Measurements from ENCODE around the gene AHI1.

AHI1 gene

DNA sequence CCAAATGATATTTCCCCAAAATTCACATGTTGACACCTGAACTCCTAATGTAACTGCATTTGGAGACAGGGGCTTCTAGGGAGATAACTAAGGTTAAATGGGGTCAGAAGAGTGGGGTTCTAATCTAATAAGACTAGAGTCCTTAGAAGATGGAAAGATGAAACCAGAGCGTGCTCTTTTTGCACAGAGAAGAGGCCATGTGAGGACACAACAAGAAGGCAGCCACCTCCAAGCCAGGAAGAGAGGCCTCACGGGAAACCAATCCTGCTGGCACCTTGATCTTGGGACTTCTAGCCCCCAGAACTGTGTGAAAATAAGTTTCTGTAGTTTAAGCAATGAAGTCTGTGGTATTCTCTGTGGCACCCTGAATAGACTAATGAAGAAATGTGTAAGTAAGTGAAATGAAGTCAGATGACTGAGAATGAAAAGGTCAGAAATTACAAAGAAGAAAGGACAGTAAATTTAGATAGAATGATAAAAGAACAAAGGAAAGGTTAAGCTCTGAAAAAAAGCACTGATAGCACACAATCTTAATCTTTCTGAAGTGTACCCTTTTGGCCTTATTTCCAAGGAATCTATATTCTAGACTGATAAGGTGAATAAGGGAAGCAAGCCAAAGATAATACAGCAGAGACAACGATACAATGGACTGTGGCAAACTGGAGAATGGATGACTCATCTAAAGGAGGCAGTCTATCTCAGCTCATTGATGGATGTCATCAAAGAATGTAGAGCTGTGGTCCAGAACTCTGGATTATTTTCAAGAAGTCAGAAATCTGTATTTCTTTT lies 206.1 kb downstream of the AHI1 start:
- peak; percentile 65 for DNase-seq

DNA sequence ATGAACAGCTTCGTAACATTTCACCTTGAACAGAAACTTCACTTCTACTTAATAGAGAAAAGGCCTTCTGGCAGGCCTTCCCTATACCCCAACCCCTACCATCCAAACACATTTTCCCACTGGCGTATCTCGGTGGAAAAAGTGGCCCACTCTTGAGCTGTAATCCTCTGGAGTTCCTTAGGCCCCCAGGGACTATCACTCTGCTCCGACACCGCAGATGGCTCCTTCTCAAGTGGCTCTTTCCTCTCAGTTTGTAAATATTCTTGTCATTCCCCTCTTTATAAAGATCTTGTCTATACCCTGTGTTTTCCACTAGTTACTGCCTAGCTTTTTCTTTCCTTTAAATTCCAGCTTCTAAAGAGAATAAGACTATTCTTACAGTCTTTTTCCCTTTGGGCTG lies 207.7 kb downstream of the AHI1 start:
- DNase-seq: no peak

DNA sequence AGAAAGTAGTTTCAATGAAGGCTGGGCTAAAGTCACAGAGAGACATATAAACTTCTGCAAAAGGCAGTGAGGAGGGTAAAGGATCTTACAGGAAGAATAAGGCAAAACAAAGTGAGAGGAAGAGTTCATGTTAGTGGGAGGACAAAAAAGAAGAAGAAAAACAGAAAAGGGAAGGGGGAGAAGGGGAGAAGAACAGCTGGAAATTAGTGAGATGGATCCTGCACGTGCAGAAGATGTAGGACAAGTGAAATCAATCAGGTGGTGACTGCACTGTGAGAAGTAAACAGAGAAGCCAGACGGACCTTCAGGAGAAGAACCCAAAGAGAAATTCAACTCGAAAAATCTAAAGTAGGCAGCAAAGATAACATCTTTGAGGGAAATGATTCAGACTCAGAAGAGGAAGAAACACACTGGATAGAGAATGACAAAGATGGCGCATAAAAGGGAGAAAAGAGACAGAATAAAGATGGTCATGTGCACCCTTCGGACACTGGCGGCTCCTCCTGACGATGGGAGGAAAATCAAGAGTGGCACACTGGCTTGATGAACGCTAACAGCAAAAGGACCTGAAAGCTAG lies 210.5 kb downstream of the AHI1 start:
- no peak for DNase-seq

DNA sequence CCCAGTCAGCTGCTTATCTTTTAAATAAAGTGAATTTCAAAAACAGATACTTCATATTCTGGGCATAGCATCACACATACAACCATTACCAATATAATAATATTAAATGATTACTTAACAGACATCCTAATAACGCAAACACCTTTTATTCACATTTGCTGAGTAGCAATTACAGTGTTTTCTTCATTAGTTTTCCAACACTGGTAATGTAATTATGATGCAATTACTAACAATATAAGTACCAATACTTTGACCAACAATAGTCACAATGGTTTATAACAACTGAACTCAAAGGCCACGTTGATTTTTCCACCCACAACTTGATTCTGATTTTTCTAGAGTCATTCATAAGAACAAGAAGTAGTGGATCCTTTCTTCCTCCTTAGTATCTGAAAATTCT lies 212.4 kb downstream of the AHI1 start:
- no peak for DNase-seq

DNA sequence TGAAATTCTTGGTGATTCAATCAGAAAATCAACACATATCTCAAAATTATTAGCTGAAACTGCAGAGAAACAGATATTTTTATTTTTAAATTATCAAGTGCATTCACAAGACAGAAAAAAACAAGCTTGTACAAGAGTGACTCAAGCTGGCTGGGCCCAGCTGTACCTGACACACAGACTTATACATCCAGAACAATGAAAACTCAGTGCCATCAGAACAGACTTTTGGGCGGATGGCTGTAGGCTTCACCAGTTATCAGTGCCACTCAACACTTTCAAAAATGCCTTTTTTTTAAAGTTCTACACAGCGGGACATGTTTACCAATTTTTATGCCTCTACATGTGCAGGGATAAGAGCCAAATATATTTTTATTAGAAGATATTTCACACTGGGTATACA lies 213.6 kb downstream of the AHI1 start:
- DNase-seq: no peak

DNA sequence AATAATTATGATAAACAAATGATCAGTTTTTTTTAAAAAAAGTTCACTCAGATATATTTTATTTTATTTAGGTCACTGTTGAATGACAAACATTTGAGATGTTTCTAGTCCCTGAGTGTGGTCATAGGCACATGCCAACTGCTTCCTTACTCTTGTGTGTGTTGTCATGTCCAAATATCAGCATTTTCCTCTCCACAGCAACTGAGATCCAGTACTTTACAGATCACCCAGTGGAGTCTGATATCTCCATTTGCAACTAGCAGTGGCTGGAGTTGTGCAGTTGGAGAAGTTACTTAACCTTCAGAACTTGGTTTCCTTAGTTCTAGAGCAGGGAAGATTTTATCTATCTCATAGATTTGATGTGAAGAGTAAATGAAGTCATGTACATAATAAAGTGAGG lies 215.1 kb downstream of the AHI1 start:
- no peak for DNase-seq

DNA sequence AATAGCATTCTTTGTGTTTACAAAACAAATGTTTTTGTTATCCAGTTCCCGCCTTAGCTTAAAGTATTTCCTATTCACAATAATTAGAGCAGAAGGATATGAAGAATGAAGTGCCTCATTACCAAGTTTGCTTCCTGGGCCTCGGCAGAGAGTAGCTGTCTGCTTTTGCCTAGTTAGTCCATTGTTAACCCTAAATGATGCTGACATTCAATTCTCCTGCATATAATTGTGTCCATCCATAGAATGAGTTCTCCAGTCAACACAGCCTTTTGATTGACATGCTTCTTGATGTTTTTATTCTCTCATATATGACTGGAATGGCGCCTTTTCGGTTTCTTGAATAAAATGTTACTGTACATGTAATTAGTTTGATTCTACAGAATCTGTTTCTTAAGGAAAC lies 215.6 kb downstream of the AHI1 start:
- no peak for DNase-seq

DNA sequence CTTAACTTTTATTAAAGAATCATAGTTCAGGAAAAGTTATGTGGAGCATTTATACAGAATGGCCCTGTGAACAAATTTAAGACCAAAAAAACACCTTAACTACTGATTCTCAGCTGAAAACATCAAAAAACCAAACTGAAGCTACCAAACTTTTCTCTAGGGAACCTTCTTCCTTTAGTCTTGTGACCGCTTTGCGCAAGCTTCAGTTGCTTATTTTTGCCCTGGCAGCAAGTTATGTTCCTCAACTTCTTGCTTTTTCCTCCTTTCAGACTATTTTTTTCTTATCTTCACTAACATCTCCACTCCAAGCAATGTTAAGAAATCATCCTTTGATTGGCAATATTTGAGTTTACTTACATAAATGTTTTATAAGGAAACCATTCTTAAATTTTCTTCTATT lies 216.3 kb downstream of the AHI1 start:
- no peak for DNase-seq

DNA sequence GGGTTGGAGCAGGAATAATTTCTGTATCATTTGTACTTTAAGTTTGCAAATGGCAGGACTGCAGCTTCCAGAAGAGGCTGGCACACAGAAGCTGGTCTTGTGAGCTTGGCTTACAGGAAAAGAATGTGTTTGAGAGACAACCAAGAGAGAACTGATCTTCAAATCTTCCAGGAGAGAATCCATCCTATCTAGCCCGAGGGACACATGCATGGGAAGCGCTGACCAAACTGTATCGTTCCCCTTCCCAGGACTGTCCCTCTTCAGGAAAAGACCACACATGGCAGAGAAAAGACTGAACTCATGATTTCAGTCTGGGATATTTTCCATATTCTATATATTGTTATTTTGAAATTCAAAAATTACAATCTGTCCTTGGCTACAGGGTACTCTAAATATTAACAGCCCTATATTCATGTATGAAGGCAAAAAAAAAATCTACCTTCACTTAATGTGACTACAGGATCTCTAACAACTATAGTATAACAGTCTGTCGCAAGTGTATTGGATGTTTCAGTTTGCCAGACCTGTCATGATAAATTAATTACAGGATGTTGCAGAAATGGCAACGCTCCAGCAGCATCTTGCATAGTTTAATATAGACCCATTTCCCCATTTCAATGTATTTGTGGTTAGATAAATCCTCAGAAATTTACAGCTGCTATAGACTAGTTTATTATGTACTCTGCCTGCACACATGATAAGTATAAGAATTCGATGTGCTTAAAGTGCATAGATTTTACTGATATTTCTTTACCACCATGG lies 217.0 kb downstream of the AHI1 start:
- DNase-seq: peak; percentile 94

DNA sequence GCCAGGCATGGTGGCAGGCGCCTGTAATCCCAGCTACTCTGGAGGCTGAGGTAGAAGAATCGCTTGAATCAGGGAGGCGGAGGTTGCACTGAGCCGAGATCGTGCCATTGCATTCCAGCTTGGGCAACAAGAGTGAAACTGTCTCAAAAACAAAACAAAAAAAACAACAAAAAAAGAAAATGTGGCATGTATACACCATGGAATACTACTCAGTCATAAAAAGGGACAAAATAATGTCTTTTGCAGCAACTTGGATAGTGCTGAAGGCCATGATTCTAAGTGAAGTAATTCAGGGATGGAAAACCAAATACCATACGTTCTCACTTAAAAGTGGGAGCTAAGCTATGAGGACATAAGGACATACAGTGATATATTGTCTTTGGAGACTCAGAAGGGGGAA lies 220.1 kb downstream of the AHI1 start:
- DNase-seq: no peak

DNA sequence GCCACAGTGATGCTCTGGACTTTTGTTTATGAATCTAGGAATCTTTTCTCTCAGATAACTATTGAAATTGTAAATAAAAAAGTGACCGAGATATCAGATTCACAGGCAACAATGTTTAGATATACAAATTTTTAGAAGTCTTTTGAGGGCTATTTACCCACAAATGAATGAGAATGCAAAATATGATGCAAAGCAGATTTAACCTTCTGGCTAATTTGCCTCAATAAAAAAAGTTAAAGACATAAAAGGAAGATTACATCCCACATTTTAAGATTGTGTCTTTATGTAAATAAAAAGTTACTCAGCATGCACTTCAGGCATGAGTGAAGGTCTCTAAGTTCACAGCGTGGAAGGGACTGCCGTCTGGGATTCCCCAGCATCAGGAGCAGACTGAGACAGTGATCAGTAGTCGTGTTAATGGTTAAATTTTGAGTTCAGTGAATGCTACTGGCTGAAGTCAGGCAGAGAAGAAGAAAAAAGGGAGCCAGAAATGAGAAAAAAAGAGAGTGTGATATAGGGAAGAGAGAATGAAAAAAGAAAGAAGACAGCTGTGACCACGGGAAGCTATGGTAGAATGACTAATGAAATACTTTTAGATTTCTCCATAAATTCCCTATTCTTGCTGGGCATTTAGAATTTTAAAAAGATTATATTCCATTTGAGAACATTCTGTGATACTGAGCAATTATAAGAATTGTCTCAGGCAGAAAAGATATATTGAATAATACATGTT lies 222.8 kb downstream of the AHI1 start:
- no peak for DNase-seq

DNA sequence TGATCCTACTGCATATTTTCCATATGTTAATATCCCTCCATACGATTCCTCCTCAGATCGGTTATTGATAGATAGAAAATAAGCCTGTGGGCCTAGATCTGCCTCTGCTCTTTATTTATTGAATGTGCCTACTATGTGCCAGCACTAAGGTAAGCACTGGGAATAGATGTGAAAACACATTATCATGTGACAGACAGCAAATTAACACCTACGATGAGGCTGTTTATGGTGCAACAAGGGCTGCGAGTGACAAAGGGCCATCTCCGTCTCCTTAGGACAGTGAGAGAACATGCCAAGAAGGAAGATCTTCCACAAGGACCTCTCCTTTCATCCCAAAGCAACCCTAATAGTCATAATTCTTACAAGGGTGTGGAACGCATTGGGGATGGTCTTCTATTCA lies 225.9 kb downstream of the AHI1 start:
- no peak for DNase-seq

DNA sequence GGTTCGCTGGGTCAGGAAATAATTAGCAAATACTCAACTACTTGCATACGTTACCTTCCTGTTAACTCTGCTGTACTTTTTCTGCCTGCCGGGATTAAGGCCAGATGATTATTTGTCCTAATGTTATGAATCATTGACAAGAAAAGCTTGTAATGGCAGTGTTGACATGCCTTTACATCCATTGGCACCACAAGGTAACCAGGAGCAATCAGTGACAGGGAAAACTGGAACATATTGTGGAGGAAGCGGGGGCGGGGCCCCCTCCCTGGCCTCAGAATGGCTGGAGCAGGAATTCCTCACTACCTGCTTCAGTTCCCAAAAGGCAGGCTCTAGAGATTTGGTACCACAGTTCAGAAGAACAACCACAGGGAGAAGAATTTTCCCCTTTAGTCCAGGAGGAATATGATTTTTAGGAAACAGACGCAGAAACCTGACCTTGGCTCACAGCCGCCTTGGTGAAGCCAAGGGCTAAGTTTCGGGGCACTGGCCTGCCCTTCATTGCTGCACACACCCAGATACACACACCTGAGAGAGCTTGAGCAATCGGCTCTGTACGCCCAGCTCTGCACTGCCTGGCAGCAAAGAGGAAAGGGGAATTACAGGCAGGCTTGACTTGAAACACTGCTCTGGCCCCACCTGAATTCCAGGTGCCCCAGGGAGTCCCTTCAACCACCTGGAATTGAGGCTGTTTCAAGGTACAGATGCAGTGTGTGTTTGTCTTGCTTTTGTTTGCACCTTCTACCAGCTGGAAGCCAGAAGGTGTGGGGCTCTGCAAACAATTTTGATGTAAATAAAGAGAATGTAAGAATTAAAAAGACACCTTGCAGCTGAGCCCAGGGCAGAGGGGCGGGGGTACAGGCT lies 226.6 kb downstream of the AHI1 start:
- peak; percentile 62 for DNase-seq

DNA sequence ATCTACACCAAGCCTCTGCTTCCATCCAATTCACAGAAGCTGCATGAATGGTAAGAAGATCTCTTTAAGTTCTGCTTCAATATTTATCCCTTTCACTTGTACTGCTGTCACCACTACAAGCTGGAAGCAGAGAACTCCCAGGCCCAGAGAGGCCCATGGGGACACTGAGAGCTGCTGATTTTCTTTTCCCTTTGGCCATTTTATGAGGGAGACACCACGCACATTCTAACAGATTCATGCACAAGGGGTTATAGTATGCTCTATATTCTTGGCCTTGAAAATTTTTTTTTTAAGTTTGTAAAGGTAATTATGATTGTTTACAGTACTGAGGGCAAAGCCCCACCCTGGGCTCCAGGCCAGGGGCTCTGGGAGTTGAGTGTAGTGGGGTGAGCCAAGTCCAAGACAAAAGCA lies 228.1 kb downstream of the AHI1 start:
- no peak for DNase-seq

DNA sequence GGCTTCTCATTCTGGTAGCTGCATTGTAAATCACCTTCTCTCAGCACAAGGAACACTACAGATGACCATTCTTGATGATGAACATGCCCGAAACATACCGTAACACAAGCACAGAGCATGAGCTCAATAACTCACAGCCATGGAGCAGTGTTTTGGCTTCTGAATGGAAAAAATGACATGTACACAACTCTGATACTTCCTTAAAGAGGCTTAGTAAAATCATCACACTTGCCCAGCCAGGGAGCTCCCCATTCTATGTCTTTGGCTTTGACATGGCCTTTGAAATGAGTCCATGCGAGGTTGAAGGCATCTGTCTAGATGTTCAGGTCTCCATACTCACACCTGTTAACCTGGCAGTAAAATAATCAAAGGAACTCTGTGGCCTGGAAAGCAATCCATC lies 228.8 kb downstream of the AHI1 start:
- DNase-seq: no peak

DNA sequence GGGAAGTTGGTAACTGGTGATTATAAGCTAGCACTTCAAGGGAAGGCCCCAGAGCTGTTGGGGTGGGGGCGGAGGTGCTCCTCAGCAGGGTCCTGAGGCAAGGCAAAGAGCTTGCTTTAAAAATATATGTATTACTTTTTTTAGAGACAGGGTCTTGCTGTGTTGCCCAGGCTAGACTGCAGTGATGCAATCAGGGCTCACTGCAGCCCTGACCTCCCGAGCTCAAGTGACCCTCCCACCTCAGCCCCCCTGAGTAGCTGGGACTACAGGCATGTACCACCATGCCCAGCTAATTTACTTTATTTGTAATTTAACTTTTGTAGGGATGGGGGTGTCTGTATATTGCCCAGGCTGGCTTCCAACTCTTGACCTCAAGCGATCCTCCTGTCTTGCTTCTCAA lies 229.3 kb downstream of the AHI1 start:
- DNase-seq: no peak

DNA sequence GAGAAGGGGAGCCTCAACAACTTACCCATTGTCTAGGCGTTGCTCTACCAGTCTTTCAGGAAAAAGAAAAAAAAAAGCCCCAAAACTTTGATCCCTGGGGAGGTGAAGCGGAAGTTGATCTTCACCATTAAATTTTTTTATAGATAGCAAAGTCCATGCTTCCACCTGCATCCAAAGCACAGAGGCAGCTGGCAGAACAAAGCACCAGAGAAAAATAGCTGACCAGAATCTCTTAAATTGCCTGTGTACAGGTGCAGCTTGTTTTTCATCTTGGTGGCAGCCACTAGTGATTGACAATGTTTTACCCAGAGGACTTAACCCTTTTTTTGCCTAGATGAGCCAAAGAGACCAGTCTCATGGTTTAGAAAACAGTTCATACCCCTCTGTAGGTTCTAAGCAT lies 230.5 kb downstream of the AHI1 start:
- no peak for DNase-seq

DNA sequence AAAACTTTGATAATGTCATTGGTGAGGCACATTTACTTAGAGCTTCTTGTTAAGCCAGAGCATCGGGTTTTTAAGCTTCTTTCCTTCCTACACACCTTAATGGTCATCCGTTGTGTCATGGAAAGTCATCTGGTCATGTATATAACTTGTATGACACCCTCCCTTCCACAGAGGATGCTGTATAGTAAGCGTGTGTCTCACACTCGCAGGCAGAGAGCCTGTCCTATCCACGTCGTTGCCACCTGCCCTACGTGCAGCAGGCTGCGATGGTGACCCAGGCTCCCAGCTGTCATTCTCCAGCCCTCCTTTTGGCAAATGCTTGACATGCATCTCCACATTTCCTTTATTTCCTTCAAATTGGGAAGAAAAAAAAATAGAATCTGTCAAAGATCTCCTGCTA lies 230.9 kb downstream of the AHI1 start:
- no peak for DNase-seq

DNA sequence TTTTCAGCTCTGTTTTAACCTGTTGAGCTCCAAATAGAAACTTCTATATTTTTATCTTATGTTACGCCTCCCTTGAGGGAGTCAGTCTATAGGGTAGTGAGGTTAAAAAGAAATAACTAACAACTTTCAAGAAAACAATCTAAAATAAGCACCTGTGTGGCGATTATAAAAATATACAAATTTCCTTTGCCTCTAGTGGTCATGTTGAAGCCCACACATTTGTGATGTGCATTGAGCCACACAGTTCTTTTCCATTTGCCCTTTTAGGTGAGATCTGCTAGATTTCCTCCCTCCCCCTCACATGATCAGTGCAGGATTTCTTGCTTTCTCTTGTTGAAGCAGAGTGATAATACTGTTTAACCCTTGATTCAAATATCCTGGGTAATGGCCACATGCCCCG lies 232.3 kb downstream of the AHI1 start:
- DNase-seq: no peak

DNA sequence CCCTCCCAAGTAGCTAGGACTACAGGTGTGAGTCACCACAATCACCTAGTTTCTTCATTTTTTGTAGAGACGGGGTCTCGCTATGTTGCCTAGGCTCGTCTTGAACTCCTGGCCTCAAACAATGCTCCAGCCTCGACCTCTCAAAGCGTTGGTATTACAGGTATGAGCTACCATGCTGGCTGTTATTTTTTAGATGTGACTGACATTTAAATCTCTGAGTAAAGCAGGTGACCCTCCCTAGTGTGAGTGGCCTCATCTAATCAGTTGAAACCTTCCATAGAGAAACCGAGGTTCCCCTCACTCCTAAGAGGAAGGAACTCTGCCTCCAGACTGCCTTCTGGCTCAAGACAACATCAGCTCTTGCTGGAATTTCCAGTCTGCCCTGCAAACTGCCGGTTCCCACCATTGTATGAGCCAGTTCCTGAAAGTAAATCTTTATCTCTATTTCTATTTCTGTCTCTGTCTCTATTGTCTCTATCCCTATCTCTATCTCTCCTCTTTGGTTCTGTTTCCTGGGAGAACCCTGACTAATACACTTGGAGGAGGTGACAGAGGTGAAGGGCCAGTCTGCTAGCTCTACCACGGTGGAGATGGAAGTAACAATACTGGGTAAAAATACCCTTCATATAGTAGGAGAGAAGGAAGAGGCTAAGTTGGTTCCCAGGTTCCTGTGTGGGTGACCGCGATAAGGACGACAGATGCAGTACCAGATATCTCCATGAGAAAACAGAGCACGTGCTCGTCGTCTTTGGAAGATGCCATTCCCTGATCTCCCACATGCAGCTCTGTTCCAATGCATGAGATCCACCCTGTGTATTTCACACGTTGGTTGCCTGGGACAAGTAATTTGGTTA lies 235.4 kb downstream of the AHI1 start:
- DNase-seq: no peak

DNA sequence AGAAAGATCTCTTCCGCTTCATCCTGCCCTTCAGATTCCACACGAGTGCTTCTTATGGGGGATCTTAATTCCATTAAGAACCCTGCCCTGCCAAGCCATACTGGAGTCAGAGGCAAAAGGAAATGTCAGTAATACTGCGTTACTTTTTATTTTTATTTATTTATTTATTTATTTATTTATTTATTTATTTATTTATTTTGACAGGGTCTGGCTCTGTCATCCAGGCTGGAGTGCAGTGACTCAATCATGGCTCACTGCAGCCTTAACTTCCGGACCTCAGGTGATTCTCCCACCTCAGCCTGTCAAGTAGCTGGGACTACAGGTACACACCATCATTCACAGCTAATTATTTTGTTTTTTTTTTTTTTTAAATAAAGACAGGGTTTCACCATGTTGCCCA lies 236.9 kb downstream of the AHI1 start:
- no peak for DNase-seq

Measured in fibroblast of skin of abdomen (primary cell).